Left hindlimb (tissue), 1 donor: Measurements from ENCODE around the gene NRIP1.
"Not testable (repeated sequence)": the region's sequence is repeated elsewhere in the genome, so short reads cannot be mapped to it uniquely, and the experiment has no call there.

Source experiments
- DNase-seq: peaks from one replicate; pipeline ENCODE4 v3.0.0-alpha.2; 2018

NRIP1 gene

GRCh38 chr21:15037095-15037899, 27.5 kb downstream of the NRIP1 start:
- no peak for DNase-seq

DNA sequence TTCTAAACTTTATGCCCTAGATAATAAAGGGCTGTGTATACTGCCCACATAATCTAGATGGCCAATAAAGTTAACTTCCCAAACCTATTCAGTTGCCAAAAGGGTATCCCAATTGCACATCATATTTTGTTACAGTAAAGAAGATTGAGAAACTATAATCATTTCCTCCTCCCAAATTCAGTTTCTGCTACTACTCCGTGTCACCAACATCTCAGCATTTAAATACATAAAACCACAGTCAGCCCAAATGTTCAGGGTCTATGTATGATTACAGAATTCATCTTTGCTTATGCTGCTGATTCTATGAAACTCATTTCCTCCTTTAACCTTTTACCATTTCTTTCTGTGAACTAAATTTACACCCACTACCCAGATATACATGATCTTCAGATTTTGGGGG, 28.6 kb downstream of the NRIP1 start:
- DNase-seq: no peak

DNA sequence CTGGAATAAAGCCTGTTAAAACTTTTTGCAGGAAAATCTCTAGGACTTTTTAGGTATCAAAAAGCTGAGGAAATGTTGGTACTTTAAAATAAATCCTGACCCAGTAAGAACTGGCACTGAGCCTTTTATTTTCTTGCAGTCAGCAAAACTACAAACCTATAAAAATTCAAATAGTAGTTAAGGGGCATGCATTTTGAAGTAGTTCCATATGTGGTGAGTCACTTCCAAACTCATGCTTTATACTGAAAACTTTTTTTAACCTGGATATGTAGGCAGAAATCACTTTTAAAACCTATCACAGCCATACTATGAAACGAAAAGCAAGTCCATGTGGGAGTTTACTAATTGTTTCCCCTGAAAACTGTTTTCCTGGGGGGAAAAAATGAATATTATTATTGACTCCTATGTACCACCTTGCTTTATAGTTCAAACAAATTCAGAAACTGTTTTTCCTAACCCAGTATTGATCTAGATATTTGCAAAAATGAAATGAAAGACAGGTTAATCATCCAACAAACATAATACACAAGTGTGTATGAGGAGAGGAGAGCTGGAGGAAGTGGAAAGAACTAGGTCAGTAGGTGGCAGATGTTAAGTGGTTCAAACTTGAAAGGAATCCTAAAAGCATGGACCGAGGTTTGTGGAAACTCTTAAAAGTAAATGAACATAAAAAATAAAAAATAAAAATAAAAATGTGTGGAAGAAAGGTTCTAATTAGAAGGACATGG, 30.5 kb downstream of the NRIP1 start:
- DNase-seq: no peak

GRCh38 chr21:15031790-15032357, 32.9 kb downstream of the NRIP1 start:
- no peak for DNase-seq

DNA sequence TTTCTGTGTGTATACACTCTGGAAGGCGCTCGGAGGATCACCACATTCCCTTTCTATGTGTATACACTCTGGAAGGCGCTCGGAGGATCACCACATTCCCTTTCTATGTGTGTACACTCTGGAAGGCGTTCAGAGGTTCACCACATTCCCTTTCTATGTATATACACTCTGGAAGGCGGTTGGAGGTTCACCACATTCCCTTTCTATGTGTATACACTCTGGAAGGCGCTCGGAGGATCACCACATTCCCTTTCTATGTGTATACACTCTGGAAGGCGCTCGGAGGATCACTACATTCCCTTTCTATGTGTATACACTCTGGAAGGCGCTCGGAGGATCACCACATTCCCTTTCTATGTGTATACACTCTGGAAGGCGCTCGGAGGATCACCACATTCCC, 33.4 kb downstream of the NRIP1 start:
- not testable (repeated sequence) for DNase-seq

GRCh38 chr21:15030861-15031260, 33.9 kb downstream of the NRIP1 start:
- DNase-seq: not testable (repeated sequence)

GRCh38 chr21:15029077-15029476, 35.7 kb downstream of the NRIP1 start:
- DNase-seq: no peak

GRCh38 chr21:15028186-15028585, 36.6 kb downstream of the NRIP1 start:
- DNase-seq: no peak

GRCh38 chr21:15027056-15027455, 37.7 kb downstream of the NRIP1 start:
- no peak for DNase-seq

DNA sequence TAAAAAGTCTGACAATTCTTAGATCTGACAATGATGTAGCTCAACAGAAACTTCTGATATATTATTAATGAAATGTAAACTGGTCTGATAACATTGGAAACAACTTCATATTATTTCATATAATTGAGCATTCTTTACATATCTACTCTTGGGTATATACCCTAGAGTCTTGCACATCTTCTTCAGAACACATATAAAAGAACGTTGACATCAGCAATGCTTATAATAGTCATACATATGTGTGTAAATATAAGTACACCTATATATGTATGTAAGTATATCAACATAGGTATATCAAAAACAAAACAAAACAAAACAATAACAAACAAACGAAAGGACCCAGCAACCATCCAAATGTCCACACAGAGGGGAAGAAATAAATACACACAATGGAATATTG, 38.4 kb downstream of the NRIP1 start:
- no peak for DNase-seq

GRCh38 chr21:15023776-15024175, 41.0 kb downstream of the NRIP1 start:
- DNase-seq: no peak

GRCh38 chr21:15022608-15023261, 42.1 kb downstream of the NRIP1 start:
- DNase-seq: no peak

GRCh38 chr21:15020797-15021196, 44.0 kb downstream of the NRIP1 start:
- DNase-seq: no peak

DNA sequence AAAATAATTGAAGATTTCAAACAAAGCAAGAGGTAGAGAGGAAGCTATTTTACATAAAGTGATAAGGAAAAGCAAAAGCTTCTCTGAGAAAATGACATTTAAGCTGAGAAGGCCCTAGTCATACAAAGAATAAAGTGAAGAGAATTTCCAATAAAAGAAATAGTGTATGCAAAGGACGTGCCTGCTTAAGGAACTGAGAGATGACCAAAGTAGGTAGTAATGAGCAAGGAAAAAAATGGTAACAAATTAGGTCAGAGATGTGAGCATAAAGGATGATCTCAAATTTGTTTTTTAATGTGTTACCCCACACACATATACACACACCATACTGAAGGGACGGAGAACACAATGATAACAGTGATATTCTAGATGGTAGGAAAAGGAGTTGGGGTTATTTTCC, 46.4 kb downstream of the NRIP1 start:
- DNase-seq: no peak

DNA sequence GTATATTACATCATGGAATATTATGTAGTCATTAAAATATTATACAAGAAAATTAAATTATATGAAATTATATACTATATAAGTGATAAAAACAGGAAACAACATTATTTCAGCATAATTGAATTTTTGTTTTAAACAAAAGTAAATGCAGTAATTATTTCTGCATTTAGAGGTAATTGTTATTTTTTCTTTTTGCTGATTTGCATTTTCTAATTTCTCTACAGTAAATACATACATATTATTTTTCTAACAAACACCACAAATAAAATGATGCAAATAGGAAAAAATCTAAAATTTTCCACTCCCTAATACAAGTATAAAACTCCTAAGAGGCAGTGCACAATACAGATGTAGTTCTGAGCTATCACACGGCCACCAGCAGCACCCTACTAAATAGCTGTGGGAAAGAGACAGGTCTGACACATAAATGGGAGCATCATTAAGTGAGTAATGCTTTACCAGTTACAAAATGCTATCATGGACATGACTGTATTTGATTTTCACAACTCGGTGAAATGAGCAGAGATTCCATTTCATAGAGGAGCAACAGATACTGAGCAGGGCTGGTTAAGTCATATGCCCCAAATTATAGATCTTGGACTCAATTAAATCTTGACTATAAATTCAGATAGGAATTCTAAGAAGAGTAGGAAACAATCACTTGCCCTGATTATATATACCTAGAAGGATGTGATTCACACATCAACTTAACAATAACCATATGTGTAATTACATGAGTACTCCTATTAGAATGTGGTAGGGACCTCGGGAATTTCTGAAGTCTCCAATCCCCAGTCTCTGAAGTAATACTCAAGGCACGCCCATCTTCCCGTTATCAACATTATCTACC, 49.0 kb downstream of the NRIP1 start:
- no peak for DNase-seq

- DNase-seq: no peak
These were observed 50.6 kb downstream of the NRIP1 start for GRCh38 chr21:15014221-15014620.

- no peak for DNase-seq
These were observed 52.8 kb downstream of the NRIP1 start for GRCh38 chr21:15011967-15012366.

DNA sequence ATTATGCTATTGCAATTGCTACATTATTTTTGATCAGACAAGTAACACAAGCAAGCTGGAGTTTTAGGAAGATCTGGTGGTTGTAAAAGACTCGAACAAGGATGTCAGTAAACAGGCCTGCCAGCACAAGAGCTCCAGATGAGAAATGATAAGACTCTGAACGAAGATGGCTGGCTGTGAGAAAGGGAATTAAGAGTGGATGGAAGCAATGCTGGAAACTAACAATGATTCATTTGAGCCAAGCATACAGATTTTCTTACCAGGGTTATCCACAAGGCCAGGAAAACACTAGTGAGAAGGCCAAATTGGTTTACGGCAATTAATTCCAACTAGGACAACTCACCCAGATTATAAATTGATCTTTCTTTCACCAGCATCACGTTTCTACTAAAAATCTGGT, 54.2 kb downstream of the NRIP1 start:
- no peak for DNase-seq

DNA sequence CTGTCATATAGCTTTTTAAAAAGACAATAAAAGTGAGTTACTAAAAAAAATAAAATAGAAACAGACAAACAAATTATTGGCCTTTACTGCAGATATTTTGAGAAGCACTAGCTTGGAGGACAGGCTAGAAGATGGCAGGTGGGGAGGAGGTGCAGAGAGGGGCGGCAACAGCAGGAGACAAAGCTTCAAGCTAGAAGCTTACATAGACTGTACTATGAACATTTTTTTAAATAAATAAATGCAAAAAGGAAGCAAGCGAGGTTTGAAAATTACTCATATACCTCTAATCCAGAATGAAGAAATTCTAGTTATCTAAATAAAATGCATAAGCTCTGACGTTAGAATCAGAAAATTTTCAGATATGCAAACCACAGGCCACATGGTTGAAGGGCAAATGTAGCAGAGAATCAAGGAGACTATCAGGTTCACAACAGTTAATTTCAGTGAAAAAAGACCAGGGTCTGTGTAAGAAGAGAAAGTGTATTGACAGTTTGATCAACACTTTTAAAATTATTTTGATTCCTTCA, 54.9 kb downstream of the NRIP1 start:
- DNase-seq: no peak

DNA sequence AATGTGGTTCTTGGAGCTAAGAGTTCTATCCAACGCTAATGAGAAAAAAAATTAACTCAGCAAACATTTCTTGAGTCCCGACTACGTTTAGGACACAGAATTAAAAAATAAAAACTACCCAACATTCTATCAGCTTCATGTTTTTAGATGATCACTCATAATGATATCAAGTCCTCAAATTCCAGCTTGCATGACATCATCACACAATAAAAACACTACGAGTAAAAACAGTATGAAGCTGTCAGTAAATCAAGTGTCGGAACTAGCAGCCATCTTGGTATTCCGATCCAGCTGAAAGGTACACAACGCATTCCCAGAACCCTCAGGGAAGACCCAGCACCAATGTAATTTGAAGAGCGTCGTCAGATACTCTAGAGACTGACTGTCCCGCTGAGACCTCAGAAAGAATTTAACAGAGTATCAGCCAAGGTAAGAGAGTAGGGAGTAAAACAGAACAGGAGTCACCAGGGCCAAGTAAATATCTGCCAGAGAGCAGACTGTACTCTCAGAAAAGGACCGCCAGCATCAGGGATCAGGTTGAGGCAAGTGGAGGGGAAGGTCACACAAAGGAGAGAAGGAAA, 57.0 kb downstream of the NRIP1 start:
- DNase-seq: no peak

- DNase-seq: no peak
These were observed 58.1 kb downstream of the NRIP1 start for GRCh38 chr21:15006594-15007230.
